ENCODE data around the gene PCDHGA9.

Gene PCDHGA9

DNA sequence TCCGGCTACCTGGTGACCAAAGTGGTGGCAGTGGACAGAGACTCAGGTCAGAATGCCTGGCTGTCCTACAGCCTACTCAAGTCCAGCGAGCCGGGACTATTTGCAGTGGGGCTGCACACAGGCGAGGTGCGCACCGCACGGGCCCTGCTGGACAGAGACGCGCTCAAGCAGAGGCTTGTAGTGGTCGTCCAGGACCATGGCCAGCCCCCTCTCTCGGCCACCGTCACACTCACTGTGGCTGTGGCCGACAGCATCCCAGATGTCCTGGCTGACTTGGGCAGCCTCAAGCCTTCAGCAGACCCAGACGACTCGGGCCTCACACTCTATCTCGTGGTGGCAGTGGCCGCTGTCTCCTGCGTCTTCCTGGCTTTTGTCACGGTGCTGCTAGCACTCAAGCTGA lies 45.6 kb upstream of the PCDHGA9 start:
- TF ChIP-seq, protein P1, sequence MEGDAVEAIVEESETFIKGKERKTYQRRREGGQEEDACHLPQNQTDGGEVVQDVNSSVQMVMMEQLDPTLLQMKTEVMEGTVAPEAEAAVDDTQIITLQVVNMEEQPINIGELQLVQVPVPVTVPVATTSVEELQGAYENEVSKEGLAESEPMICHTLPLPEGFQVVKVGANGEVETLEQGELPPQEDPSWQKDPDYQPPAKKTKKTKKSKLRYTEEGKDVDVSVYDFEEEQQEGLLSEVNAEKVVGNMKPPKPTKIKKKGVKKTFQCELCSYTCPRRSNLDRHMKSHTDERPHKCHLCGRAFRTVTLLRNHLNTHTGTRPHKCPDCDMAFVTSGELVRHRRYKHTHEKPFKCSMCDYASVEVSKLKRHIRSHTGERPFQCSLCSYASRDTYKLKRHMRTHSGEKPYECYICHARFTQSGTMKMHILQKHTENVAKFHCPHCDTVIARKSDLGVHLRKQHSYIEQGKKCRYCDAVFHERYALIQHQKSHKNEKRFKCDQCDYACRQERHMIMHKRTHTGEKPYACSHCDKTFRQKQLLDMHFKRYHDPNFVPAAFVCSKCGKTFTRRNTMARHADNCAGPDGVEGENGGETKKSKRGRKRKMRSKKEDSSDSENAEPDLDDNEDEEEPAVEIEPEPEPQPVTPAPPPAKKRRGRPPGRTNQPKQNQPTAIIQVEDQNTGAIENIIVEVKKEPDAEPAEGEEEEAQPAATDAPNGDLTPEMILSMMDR (IDR thresholded peaks at IDR 0.05; ENCODE audit: low read depth, low read length), result no peak
- no peak for TF ChIP-seq EZH2phosphoT487 (IDR thresholded peaks at IDR 0.05; ENCODE audit: low read depth)
- no peaks in the 10 kb centered on the region for H3K9me3 ChIP-seq (ENCODE audit: insufficient read depth, low read length)

DNA sequence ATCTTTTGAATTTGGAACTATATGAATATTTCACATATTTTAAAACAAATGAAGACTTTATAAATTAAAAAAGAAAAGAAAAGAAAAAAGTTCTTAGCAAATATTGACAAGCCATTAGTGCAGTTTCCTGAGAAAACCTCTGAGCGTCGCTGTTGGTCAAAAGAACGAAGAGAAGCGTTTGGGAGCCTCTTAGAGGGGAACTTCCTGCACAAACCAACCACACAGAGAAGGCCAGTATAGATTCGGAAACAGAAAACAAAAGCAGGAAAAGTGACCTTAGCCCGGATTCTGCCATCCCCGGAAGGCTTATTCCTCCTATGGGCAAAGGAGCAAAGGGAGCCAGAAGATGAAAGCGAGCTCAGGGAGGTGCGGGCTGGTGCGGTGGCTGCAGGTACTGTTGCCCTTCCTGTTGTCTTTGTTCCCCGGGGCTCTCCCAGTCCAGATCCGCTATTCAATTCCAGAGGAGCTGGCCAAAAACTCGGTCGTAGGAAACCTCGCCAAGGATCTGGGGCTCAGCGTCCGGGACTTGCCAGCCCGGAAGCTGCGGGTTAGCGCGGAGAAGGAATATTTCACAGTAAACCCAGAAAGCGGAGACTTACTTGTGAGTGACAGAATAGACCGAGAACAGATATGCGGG lies 42.7 kb upstream of the PCDHGA9 start, which contains the start of gene PCDHGB2:
Gene PCDHGB2 (plus strand): TSS at position 205 of the 637 bp plus-strand sequence. CDS start 142 bp downstream, at position 347.
- H3K4me1 ChIP-seq (ENCODE audit: low read length), result no peaks in the 10 kb centered on the region
- peak within 1 kb of the TSS; percentile 74 for H3K4me3 ChIP-seq (ENCODE audit: low read length)
- H3K4me2 ChIP-seq (ENCODE audit: low read length), result peak within 1 kb of the TSS; percentile 71
- no peak within 1 kb of the TSS for H3K27ac ChIP-seq (ENCODE audit: low read length)
- H3K27me3 ChIP-seq (ENCODE audit: low read depth, low read length), result no peaks in the 10 kb centered on the region
- H2AFZ ChIP-seq (ENCODE audit: low read depth, low read length), result peak within 1 kb of the TSS; percentile 84
- H4K20me1 ChIP-seq (ENCODE audit: insufficient read depth, low read length), result no peaks in the 10 kb centered on the region
- TF ChIP-seq EZH2phosphoT487 (IDR thresholded peaks at IDR 0.05; ENCODE audit: low read depth), result no peak
- TF ChIP-seq, protein P1 (IDR thresholded peaks at IDR 0.05; ENCODE audit: low read depth, low read length), result peak; percentile 53
- H3K79me2 ChIP-seq (ENCODE audit: low read length), result no peaks in the 10 kb centered on the region
- H3K9ac ChIP-seq (ENCODE audit: low read length), result peak within 1 kb of the TSS; percentile 47; the same call in 1 of the 2 replicates
- H3K36me3 ChIP-seq (replicated peaks; ENCODE audit: low read depth, low read length), result no peaks in the 10 kb centered on the region
- no peaks in the 10 kb centered on the region for H3K9me3 ChIP-seq (ENCODE audit: insufficient read depth, low read length)

More for the DNA sequence above, 45.6 kb upstream of the PCDHGA9 start:
- H3K4me2 ChIP-seq (ENCODE audit: low read length), result no peak overlapping the region
- H3K9ac ChIP-seq (ENCODE audit: low read length), result no peak overlapping the region
- 0 out of 2 replicates have a peak, but pooled peaks cover 3% of the 10 kb centered on the region for H3K4me1 ChIP-seq (ENCODE audit: low read length)
- no peak overlapping the region for H2AFZ ChIP-seq (ENCODE audit: low read depth, low read length)
- H3K27me3 ChIP-seq (ENCODE audit: low read depth, low read length), result no peaks in the 10 kb centered on the region
- H3K4me3 ChIP-seq (ENCODE audit: low read length), result no peak overlapping the region
- no peak overlapping the region for H3K27ac ChIP-seq (ENCODE audit: low read length)
- H3K36me3 ChIP-seq (replicated peaks; ENCODE audit: low read depth, low read length), result no peaks in the 10 kb centered on the region
- H4K20me1 ChIP-seq (ENCODE audit: insufficient read depth, low read length), result no peaks in the 10 kb centered on the region
- H3K79me2 ChIP-seq (ENCODE audit: low read length), result no peaks in the 10 kb centered on the region

DNA sequence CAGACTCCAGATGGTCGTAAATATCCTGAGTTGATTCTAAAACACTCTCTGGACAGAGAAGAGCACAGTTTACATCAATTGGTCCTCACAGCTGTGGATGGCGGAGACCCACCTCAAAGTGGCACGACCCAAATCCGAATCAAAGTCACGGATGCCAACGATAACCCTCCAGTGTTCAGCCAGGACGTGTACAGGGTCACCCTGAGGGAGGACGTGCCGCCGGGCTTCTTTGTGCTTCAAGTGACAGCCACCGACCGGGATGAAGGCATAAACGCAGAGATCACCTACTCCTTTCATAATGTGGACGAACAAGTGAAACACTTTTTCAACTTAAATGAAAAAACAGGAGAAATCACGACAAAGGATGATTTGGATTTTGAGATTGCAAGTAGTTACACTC lies 41.9 kb upstream of the PCDHGA9 start:
- Histone ChIP-seq H3K4me3 (ENCODE audit: low read length) (no peak overlapping the region), H3K9ac (ENCODE audit: low read length) (no peak overlapping the region), H3K36me3 (replicated peaks; ENCODE audit: low read depth, low read length) (no peaks in the 10 kb centered on the region), H3K27ac (ENCODE audit: low read length) (no peak overlapping the region), H3K79me2 (ENCODE audit: low read length) (no peaks in the 10 kb centered on the region), H3K4me1 (ENCODE audit: low read length) (no peaks in the 10 kb centered on the region), H3K4me2 (ENCODE audit: low read length) (no peak overlapping the region), H3K9me3 (ENCODE audit: insufficient read depth, low read length) (no peaks in the 10 kb centered on the region), H4K20me1 (ENCODE audit: insufficient read depth, low read length) (no peaks in the 10 kb centered on the region), H3K27me3 (ENCODE audit: low read depth, low read length) (no peaks in the 10 kb centered on the region), H2AFZ (ENCODE audit: low read depth, low read length) (no peak overlapping the region; the same call in 1 of the 2 replicates)
- TF ChIP-seq, protein P1 (IDR thresholded peaks at IDR 0.05; ENCODE audit: low read depth, low read length), result no peak
- TF ChIP-seq EZH2phosphoT487 (IDR thresholded peaks at IDR 0.05; ENCODE audit: low read depth), result no peak

DNA sequence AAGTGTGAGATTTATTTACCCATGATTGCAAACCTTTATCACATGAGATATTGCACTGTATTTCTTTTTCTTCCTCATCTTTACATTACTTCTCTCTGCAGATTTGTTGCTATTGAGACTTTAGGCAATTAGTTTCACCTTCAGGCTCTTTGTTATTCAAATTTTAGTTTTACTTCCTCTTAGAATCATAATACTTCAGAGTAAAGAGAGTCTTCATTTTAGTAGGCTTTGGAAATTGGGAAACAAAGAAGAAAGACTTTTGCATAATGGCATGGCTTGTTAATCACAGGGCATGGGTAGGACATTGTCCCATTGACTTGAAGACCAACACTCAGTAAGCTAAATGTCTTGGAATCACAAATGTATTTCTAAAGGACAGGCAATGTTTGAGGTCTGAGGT lies 39.9 kb upstream of the PCDHGA9 start:
- H3K4me1 ChIP-seq (ENCODE audit: low read length), result no peaks in the 10 kb centered on the region

More for the DNA sequence above, 39.9 kb upstream of the PCDHGA9 start:
- H4K20me1 ChIP-seq (ENCODE audit: insufficient read depth, low read length), result no peaks in the 10 kb centered on the region
- no peak overlapping the region for H3K4me2 ChIP-seq (ENCODE audit: low read length)
- H3K4me3 ChIP-seq (ENCODE audit: low read length), result no peak overlapping the region
- H3K79me2 ChIP-seq (ENCODE audit: low read length), result no peaks in the 10 kb centered on the region
- H3K9me3 ChIP-seq (ENCODE audit: insufficient read depth, low read length), result no peaks in the 10 kb centered on the region
- no peak overlapping the region for H3K9ac ChIP-seq (ENCODE audit: low read length)
- no peaks in the 10 kb centered on the region for H3K27me3 ChIP-seq (ENCODE audit: low read depth, low read length)
- no peak for TF ChIP-seq EZH2phosphoT487 (IDR thresholded peaks at IDR 0.05; ENCODE audit: low read depth)
- TF ChIP-seq, protein P1 (IDR thresholded peaks at IDR 0.05; ENCODE audit: low read depth, low read length), result no peak
- H2AFZ ChIP-seq (ENCODE audit: low read depth, low read length), result no peak overlapping the region
- no peak overlapping the region for H3K27ac ChIP-seq (ENCODE audit: low read length)
- H3K36me3 ChIP-seq (replicated peaks; ENCODE audit: low read depth, low read length), result no peaks in the 10 kb centered on the region

Data from OCI-LY3 (cell line).